ENCODE results near the gene C14orf93. TPM values are rescaled to one million over a fixed set of nuclear protein-coding genes. Genes with fewer than 3 reads are reported as not detected.
A peak's percentile ranks its signal among the peaks of the same experiment; 100 is the strongest.

The C14orf93 gene
- total RNA-seq, 1 experiment from 2014 or later = 8.2 TPM

GRCh38 chr14:23006188-23006534, 3.8 kb downstream of the C14orf93 start:
- Histone ChIP-seq H2BK120ac (ENCODE audit: low read depth, low read length, poor library complexity, severe bottlenecking) (no peak overlapping the region), H3K9ac (ENCODE audit: extremely low read depth, insufficient read length, low read length) (peak overlapping the region; percentile 91), H4K8ac (replicated peaks; ENCODE audit: insufficient read length, low read depth, low read length) (no peak overlapping the region), H3K18ac (ENCODE audit: insufficient read length, low read depth, low read length) (no peak overlapping the region), H3K4me2 (ENCODE audit: insufficient read depth, insufficient read length, low read length) (peak overlapping the region; percentile 49), H3K4me1 (ENCODE audit: insufficient read depth, low read length) (peaks cover 5% of the 10 kb centered on the region; the same call in 1 of the 2 replicates), H3K14ac (ENCODE audit: insufficient read depth, low read length) (no peak overlapping the region), H2BK15ac (ENCODE audit: low read depth, low read length) (no peak overlapping the region), H3K56ac (ENCODE audit: insufficient read length, low read depth, low read length) (no peak overlapping the region), H4K91ac (ENCODE audit: insufficient read length, low read depth, low read length) (no peak overlapping the region), H2BK5ac (ENCODE audit: insufficient read length, low read length) (no peak overlapping the region), H3K79me2 (ENCODE audit: insufficient read depth, low read length) (no peaks in the 10 kb centered on the region), H3K4ac (ENCODE audit: low read depth, low read length) (no peak overlapping the region), H2BK20ac (ENCODE audit: low read depth, low read length, poor library complexity, severe bottlenecking) (no peak overlapping the region), H3K27ac (ENCODE audit: insufficient read length, low read depth, low read length) (no peak overlapping the region), H2AFZ (ENCODE audit: low read length) (no peak overlapping the region), H2BK12ac (ENCODE audit: insufficient read length, low read depth, low read length) (no peak overlapping the region), H4K5ac (ENCODE audit: insufficient read length, low read depth, low read length) (no peak overlapping the region), H3K23ac (ENCODE audit: insufficient read length, low read depth, low read length) (no peak overlapping the region), H3K27me3 (ENCODE audit: insufficient read depth, low read length) (no peaks in the 10 kb centered on the region), H3K23me2 (ENCODE audit: insufficient read length, low read depth, low read length, poor library complexity, severe bottlenecking) (no peaks in the 10 kb centered on the region), H4K20me1 (ENCODE audit: control insufficient read depth, insufficient read depth, insufficient read length) (no peaks in the 10 kb centered on the region), H3K9me3 (ENCODE audit: control insufficient read depth, low read depth, low read length) (no peaks in the 10 kb centered on the region), H2AK5ac (ENCODE audit: insufficient read length, low read length) (no peak overlapping the region), H3T11ph (ENCODE audit: low read length) (no peak overlapping the region), H3K79me1 (ENCODE audit: insufficient read depth, low read depth, low read length, poor library complexity, severe bottlenecking) (no peaks in the 10 kb centered on the region)
- Mint-ChIP-seq H3K36me3 (ENCODE audit: insufficient read depth in 1 of 3, low read depth in 3 of 3) (peaks cover 0 to 9% (median 4%) of the 10 kb centered on the region in 3 experiments; a peak in 3 of 7 replicates), H3K9me3 (peaks cover 0 to 6% of the 10 kb centered on the region in 2 experiments; a peak in 3 of 5 replicates), H3K4me1 (peaks cover 17 to 37% of the 10 kb centered on the region in 2 experiments), H3K27ac (peak overlapping the region; percentile 94 to 97 (median 95); a peak in 4 of 7 replicates), H3K4me3 (peak overlapping the region; percentile 88 to 90), H3K27me3 (ENCODE audit: low read depth) (no peaks in the 10 kb centered on the region)
- WGBS (ENCODE audit: extremely low coverage, insufficient read length, low lambda C conversion rate) = no CpG with 5 or more reads among the region's 5 CpGs
- TF ChIP-seq CTCF (conservative IDR thresholded peaks at IDR 0.05) = no peak
- DNase-seq = no peak

Data from H9 (cell line).